ENCODE results near the gene ERCC4. TPM values are rescaled to one million over a fixed set of nuclear protein-coding genes. Genes with fewer than 3 reads are reported as not detected.

Gene ERCC4
- total and polyA plus RNA-seq, 2 experiments from 2014 or later = 5.4 to 21.6 TPM

GRCh38 chr16:13902052-13902451 lies 17.9 kb upstream of the ERCC4 start:
- Histone ChIP-seq H3K27ac (ENCODE audit: low read depth) (no peak overlapping the region), H3K4me3 (no peak overlapping the region), H4K20me1 (replicated peaks; ENCODE audit: insufficient read depth) (no peaks in the 10 kb centered on the region), H3K79me2 (replicated peaks; ENCODE audit: insufficient read depth) (no peaks in the 10 kb centered on the region), H3F3A (replicated peaks; ENCODE audit: low read depth) (no peaks in the 10 kb centered on the region), H3K9me2 (ENCODE audit: insufficient read depth) (no peaks in the 10 kb centered on the region), H3K27me3 (ENCODE audit: insufficient read depth) (no peaks in the 10 kb centered on the region), H3K36me3 (ENCODE audit: insufficient read depth) (no peaks in the 10 kb centered on the region; the same call in 1 of the 2 replicates), H3K4me2 (no peak overlapping the region), H3K4me1 (ENCODE audit: insufficient read depth) (no peaks in the 10 kb centered on the region), H2AFZ (no peak overlapping the region)
- H3K27me3 Mint-ChIP-seq (ENCODE audit: insufficient read depth, low read depth, poor library complexity) = peaks cover 2% of the 10 kb centered on the region
- H3K4me1 Mint-ChIP-seq = no peaks in the 10 kb centered on the region
- ATAC-seq (no peak), DNase-seq (ENCODE audit: low spot score) (no peak)
- H3K36me3 Mint-ChIP-seq (ENCODE audit: low read depth) = peaks cover 3% of the 10 kb centered on the region; the same call in 1 of the 3 replicates
- peaks cover 16% of the 10 kb centered on the region for H3K9me3 Mint-ChIP-seq
- H3K4me3 Mint-ChIP-seq = no peak overlapping the region
- H3K27ac Mint-ChIP-seq = no peak overlapping the region
- TF ChIP-seq NANOG (IDR thresholded peaks at IDR 0.05; ENCODE audit: borderline replicate concordance) (no peak), JUNB (IDR thresholded peaks at IDR 0.05; ENCODE audit: unreplicated experiment) (no peak), EZH2phosphoT487 (IDR thresholded peaks at IDR 0.05; ENCODE audit: unreplicated experiment) (no peak), POLR2AphosphoS5 (IDR thresholded peaks at IDR 0.05; ENCODE audit: low read depth) (no peak), CREB1 (CRISPR knock-in tag; IDR thresholded peaks at IDR 0.05; ENCODE audit: low read depth) (no peak), REST (IDR thresholded peaks at IDR 0.05; ENCODE audit: unreplicated experiment) (no peak), CTCF (conservative IDR thresholded peaks at IDR 0.05; ENCODE audit: low read depth in 2 of 2) (no peak), ZNF331 (CRISPR knock-in tag; IDR thresholded peaks at IDR 0.05; ENCODE audit: low read depth) (no peak), ZNF114 (CRISPR knock-in tag; IDR thresholded peaks at IDR 0.05) (no peak), STAT1 (IDR thresholded peaks at IDR 0.05; ENCODE audit: unreplicated experiment) (no peak), EZH2 (IDR thresholded peaks at IDR 0.05; ENCODE audit: low read depth, unreplicated experiment) (no peak)
- TF ChIP-seq, protein P1, sequence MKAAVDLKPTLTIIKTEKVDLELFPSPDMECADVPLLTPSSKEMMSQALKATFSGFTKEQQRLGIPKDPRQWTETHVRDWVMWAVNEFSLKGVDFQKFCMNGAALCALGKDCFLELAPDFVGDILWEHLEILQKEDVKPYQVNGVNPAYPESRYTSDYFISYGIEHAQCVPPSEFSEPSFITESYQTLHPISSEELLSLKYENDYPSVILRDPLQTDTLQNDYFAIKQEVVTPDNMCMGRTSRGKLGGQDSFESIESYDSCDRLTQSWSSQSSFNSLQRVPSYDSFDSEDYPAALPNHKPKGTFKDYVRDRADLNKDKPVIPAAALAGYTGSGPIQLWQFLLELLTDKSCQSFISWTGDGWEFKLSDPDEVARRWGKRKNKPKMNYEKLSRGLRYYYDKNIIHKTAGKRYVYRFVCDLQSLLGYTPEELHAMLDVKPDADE (IDR thresholded peaks at IDR 0.05) = no peak
- TF ChIP-seq, protein P2, sequence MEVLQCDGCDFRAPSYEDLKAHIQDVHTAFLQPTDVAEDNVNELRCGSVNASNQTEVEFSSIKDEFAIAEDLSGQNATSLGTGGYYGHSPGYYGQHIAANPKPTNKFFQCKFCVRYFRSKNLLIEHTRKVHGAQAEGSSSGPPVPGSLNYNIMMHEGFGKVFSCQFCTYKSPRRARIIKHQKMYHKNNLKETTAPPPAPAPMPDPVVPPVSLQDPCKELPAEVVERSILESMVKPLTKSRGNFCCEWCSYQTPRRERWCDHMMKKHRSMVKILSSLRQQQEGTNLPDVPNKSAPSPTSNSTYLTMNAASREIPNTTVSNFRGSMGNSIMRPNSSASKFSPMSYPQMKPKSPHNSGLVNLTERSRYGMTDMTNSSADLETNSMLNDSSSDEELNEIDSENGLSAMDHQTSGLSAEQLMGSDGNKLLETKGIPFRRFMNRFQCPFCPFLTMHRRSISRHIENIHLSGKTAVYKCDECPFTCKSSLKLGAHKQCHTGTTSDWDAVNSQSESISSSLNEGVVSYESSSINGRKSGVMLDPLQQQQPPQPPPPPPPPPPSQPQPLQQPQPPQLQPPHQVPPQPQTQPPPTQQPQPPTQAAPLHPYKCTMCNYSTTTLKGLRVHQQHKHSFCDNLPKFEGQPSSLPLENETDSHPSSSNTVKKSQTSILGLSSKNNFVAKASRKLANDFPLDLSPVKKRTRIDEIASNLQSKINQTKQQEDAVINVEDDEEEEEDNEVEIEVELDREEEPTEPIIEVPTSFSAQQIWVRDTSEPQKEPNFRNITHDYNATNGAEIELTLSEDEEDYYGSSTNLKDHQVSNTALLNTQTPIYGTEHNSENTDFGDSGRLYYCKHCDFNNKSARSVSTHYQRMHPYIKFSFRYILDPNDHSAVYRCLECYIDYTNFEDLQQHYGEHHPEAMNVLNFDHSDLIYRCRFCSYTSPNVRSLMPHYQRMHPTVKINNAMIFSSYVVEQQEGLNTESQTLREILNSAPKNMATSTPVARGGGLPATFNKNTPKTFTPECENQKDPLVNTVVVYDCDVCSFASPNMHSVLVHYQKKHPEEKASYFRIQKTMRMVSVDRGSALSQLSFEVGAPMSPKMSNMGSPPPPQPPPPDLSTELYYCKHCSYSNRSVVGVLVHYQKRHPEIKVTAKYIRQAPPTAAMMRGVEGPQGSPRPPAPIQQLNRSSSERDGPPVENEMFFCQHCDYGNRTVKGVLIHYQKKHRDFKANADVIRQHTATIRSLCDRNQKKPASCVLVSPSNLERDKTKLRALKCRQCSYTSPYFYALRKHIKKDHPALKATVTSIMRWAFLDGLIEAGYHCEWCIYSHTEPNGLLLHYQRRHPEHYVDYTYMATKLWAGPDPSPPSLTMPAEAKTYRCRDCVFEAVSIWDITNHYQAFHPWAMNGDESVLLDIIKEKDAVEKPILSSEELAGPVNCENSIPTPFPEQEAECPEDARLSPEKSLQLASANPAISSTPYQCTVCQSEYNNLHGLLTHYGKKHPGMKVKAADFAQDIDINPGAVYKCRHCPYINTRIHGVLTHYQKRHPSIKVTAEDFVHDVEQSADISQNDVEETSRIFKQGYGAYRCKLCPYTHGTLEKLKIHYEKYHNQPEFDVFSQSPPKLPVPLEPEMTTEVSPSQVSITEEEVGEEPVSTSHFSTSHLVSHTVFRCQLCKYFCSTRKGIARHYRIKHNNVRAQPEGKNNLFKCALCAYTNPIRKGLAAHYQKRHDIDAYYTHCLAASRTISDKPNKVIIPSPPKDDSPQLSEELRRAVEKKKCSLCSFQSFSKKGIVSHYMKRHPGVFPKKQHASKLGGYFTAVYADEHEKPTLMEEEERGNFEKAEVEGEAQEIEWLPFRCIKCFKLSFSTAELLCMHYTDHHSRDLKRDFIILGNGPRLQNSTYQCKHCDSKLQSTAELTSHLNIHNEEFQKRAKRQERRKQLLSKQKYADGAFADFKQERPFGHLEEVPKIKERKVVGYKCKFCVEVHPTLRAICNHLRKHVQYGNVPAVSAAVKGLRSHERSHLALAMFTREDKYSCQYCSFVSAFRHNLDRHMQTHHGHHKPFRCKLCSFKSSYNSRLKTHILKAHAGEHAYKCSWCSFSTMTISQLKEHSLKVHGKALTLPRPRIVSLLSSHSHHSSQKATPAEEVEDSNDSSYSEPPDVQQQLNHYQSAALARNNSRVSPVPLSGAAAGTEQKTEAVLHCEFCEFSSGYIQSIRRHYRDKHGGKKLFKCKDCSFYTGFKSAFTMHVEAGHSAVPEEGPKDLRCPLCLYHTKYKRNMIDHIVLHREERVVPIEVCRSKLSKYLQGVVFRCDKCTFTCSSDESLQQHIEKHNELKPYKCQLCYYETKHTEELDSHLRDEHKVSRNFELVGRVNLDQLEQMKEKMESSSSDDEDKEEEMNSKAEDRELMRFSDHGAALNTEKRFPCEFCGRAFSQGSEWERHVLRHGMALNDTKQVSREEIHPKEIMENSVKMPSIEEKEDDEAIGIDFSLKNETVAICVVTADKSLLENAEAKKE (CRISPR knock-in tag; IDR thresholded peaks at IDR 0.05) = no peak

Measured in GM23338 (cell line).